HG02973 (cell line): Measurements from ENCODE around the gene CNKSR1.
"Not testable (repeated sequence)": the region's sequence is repeated elsewhere in the genome, so short reads cannot be mapped to it uniquely, and the experiment has no call there.

ENCODE experiments used
- ATAC-seq: cut with Tn5 transposase; IDR thresholded peaks from one replicate; pipeline ENCODE4 v1.9.1; 2021; ENCODE audit warnings: moderate library complexity; ENCODE audit not compliant: unreplicated experiment

The CNKSR1 gene

DNA sequence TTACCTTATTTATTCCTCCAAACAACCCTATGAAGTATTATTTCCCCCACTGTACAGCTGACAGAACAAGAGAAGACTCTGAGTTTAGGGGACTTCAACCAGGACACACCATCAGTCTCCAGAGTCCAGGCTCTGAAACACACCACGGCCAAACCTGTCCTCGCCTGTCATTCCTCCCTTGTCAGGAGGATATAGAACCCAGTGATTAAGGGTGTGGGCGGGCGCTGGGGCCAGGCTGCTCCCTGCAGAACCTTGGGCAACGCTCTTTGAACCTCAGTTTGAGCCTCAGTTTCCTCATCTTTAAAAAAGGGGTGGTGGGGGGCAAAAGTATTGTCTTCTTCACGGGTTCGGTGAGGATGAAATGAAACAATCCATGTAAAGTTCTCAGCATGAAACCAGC lies 47.3 kb downstream of the CNKSR1 start:
- no peak for ATAC-seq

DNA sequence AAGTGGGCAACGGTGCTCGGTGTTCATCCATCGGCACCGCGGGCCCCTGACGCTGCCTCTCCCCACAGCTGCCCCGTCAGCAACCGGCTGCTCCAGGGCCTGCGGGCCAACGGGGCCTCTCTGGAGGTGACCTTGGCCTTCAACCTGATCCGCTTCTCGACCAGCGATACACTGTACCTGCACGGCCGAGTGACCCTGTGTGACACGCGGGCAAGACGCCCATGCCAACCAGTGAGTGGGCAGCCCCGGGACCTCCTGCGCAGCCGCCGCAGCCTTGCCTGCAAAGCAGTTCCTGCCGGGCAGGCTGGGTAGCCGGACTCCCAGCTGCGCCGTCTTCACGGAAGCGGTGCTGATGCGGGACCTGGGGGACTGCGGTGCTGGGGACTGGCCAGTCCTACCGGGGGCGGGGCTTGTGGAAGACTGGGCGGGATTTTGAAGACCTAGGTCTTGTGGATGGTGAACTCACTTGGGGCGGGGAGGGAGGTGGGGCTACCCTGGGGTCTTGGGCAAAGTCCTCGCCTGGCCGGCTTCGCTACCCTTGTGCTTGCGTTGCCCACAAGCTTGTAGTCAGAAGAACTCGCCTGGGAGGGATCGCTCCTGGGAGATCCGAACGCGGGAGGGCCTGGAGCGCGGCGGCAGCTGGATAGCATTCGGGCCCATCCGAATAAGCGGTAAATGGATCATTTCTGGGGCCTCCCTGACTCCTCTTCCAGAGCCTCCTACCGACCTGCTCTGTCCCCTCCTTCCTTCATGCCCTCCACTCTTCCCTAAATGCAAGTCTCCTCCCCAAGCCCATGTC lies 47.9 kb downstream of the CNKSR1 start:
- no peak for ATAC-seq

DNA sequence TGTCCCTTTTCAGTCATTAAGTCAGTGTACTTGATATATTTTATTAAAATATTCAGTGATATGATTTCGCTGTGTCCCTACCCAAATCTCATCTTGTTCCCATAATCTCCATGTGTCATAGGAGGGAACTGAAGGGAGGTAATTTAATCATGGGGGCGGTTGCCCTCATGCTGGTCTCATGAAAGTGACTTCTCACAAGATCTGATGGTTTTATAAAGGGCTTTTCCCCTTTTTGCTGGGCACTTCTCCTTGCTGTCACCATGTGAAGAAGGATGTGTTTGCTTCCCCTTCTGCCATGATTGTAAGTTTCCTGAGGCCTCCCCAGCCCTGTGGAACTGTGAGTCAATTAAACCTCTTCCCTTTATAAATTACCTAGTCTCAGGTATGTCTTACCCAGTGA lies 53.4 kb downstream of the CNKSR1 start:
- ATAC-seq = not testable (repeated sequence)

DNA sequence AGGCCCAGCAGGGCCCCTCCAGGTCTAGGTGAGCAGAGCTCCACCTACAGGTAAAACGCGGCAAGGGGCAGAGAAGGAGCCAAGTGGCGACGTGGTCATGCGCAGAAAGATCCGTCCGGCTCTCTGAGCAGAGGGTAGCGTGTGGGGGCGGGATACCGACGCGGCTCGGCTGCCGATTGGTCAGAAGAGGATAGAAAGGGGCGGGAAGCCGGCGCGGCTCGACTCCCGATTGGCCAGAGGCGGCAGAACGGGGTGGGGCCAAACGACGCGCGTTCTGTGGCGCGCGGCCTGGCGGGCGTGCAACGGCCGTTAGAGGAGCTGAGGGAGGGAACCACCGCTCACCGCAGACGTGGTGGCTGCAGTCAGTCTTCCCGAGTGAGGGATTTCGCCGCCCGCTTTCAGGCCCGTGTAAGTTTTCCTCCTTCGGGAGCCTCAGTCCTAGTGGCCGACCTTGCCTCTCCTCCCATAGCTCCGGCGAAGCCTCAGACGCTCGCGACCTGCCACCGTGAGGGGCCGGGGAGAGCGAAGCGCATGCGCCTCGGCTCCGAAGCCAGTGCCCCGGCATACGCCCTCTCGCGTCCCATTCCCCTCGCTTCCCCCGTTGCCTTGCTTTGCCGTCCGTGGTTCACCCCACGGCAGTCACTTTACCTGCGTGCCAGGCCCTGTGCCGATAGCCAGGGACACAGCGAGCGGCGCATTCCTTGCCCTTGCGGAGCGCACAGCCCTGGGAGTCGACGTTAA lies 56.8 kb downstream of the CNKSR1 start, which contains the start of gene CEP85:
Gene CEP85, plus strand, starts transcription at position 298 of the 741 bp plus-strand sequence. CDS start 5,584 bp downstream, outside the sequence.
- ATAC-seq = peak; percentile 88

DNA sequence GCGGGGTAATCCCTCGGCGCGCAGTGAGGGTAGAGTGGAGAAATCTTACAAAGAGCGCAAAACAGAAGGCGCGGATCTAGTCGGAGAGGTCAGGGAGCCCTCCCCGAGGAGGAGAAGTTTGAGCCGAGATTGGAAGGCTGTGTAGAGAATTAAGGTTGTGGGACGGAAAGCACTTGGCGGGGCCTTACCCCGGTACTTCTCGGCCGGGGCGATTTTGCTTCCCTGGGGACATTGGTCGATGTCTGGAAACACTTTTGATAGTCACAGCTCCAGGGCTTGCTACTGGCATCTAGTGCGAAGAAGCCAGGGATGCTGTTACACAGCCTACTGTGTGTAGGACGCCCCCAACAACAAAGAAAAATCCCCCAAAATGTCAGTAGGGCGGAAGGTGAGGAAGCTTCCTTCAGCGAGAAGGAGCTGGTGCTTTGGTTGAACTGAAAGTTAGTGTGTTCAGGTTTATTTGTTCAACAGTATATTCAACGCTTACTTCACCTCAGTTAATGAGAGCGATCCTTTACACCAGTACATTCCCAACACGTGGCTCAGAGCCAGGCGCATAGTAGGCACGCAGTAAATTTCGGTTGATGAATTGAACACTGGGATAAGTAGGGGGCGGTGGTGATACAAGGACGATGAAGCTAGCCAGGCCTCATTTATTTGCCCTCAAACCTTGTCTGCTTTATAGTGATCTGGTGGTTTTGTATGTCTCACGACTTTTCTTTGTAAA lies 57.5 kb downstream of the CNKSR1 start:
- ATAC-seq = peak; percentile 10

DNA sequence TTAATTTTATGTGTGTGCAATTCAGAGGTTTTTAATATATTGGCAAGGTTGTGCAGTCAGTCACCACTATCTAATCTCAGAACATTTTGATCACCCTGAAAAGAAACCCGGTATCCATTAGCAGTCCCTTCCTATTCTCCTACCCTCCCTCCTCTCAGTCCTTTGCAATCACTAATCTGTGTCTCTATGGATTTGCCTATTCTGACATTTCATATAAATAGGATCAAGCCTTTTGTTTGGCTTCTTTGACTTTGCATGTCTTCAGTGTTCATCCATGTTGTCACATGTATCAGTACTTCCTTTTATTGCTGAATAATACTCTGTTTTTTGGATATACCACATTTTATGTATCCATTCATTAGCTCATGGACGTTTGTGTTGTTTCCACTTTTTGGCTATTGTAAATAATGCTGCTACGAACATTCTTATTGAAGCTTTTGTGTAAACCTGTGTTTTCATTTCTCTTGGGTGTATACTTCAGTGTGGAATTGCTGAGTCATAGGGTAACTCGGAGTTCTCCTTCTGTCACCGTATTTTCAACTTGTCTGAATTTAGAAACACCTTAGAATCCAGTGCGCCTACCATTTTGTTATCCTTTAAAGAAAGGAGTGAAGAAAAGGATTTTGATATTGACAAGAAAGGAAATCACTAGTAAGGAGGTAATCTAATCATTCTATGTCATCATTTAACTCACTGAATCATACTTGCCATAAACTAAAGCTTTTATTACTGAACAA lies 60.1 kb downstream of the CNKSR1 start:
- ATAC-seq = no peak
